ENCODE results near the gene RAB11FIP2.

DNA sequence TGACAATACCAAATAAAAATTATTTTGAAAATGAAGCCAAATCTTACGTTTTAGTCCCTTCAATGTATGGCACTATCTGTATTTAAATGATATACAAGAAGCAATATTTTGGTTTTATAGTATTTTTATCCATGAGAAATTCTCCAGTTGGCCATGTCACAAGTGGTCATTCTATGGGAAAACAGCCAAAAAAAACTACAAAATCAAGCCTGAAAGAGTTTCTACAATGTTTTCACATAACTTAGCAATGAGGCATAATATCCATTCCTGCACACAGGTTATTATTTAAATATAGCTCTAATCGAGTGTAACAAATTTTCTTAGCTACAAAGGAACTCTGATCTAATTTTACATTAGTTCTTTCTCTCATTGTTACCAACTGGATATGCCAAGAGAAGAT is 5.4 kb downstream of the RAB11FIP2 start:
- no peak for TF ChIP-seq POLR2A (IDR thresholded peaks at IDR 0.05)
- TF ChIP-seq, protein P1, sequence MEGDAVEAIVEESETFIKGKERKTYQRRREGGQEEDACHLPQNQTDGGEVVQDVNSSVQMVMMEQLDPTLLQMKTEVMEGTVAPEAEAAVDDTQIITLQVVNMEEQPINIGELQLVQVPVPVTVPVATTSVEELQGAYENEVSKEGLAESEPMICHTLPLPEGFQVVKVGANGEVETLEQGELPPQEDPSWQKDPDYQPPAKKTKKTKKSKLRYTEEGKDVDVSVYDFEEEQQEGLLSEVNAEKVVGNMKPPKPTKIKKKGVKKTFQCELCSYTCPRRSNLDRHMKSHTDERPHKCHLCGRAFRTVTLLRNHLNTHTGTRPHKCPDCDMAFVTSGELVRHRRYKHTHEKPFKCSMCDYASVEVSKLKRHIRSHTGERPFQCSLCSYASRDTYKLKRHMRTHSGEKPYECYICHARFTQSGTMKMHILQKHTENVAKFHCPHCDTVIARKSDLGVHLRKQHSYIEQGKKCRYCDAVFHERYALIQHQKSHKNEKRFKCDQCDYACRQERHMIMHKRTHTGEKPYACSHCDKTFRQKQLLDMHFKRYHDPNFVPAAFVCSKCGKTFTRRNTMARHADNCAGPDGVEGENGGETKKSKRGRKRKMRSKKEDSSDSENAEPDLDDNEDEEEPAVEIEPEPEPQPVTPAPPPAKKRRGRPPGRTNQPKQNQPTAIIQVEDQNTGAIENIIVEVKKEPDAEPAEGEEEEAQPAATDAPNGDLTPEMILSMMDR (IDR thresholded peaks at IDR 0.05 in 4 of 5, conservative IDR thresholded peaks at IDR 0.05 in 1 of 5), result no peak
